Duodenal mucosa (tissue), 2 donors: ENCODE data around the gene DTX1.

Source experiments
- H3K27ac ChIP-seq: one replicate; pipeline ENCODE4 v1.7.0; 2013; ENCODE audit warnings: low read depth, low read length
- H3K27me3 ChIP-seq, 2 donors: one replicate each; pipeline ENCODE4 v1.7.0; 2013; ENCODE audit warnings: low read length in 2 of 2, control low read depth in 1 of 2; ENCODE audit not compliant: insufficient read depth in 2 of 2, control insufficient read depth in 1 of 2
- H3K36me3 ChIP-seq, 2 donors: one replicate each; pipeline ENCODE4 v1.7.0; 2013; ENCODE audit warnings: low read length in 2 of 2, control low read depth in 1 of 2; ENCODE audit not compliant: insufficient read depth in 2 of 2, control insufficient read depth in 1 of 2
- H3K4me1 ChIP-seq, 2 donors: one replicate each; pipeline ENCODE4 v1.7.0; 2013; ENCODE audit warnings: low read length in 2 of 2, control low read depth in 1 of 2; ENCODE audit not compliant: insufficient read depth in 2 of 2, control insufficient read depth in 1 of 2
- H3K4me3 ChIP-seq, 2 donors: one replicate each; pipeline ENCODE4 v1.7.0; 2013; ENCODE audit warnings: low read length in 2 of 2, low read depth in 1 of 2
- H3K9ac ChIP-seq, 2 donors: one replicate each; pipeline ENCODE4 v1.7.0; 2013; ENCODE audit warnings: low read length in 2 of 2, low read depth in 1 of 2
- H3K9me3 ChIP-seq, 2 donors: one replicate each; pipeline ENCODE4 v1.7.0; 2013; ENCODE audit warnings: low read length in 2 of 2, control low read depth in 1 of 2; ENCODE audit not compliant: control insufficient read depth in 1 of 2

The DTX1 gene

GRCh38 chr12:113063396-113064350 is 7.1 kb downstream of the DTX1 start:
- H3K27me3 ChIP-seq, result no peaks in the 10 kb centered on the region
- no peak overlapping the region for H3K27ac ChIP-seq
- no peak overlapping the region for H3K4me3 ChIP-seq
- H3K9ac ChIP-seq, result no peak overlapping the region
- H3K4me1 ChIP-seq, result peaks cover 0 to 8% of the 10 kb centered on the region in 2 donors
- H3K9me3 ChIP-seq, result no peaks in the 10 kb centered on the region
- H3K36me3 ChIP-seq, result no peaks in the 10 kb centered on the region

- H3K36me3 ChIP-seq, result no peaks in the 10 kb centered on the region
- H3K9me3 ChIP-seq, result no peaks in the 10 kb centered on the region
- H3K4me3 ChIP-seq, result no peak overlapping the region
- H3K4me1 ChIP-seq, result peaks cover 0 to 8% of the 10 kb centered on the region in 2 donors
- H3K27ac ChIP-seq, result no peak overlapping the region
- no peak overlapping the region for H3K9ac ChIP-seq
- H3K27me3 ChIP-seq, result no peaks in the 10 kb centered on the region
These were observed 8.0 kb downstream of the DTX1 start for GRCh38 chr12:113064395-113065125.

GRCh38 chr12:113065126-113066007 is 8.8 kb downstream of the DTX1 start:
- Histone ChIP-seq H3K4me1 (peaks cover 7 to 8% of the 10 kb centered on the region in 2 donors), H3K27me3 (no peaks in the 10 kb centered on the region), H3K36me3 (no peaks in the 10 kb centered on the region), H3K9ac (no peak overlapping the region), H3K9me3 (no peaks in the 10 kb centered on the region), H3K4me3 (no peak overlapping the region), H3K27ac (no peak overlapping the region)

- Histone ChIP-seq H3K4me1 (peaks cover 10 to 24% of the 10 kb centered on the region in 2 donors), H3K9ac (no peak overlapping the region), H3K27ac (no peak overlapping the region), H3K9me3 (no peaks in the 10 kb centered on the region), H3K27me3 (no peaks in the 10 kb centered on the region), H3K36me3 (no peaks in the 10 kb centered on the region), H3K4me3 (no peak overlapping the region)
These were observed 10.4 kb downstream of the DTX1 start for GRCh38 chr12:113066813-113067400.

- no peak overlapping the region for H3K27ac ChIP-seq
- H3K4me3 ChIP-seq, result no peak overlapping the region
- no peaks in the 10 kb centered on the region for H3K9me3 ChIP-seq
- H3K9ac ChIP-seq, result no peak overlapping the region
- peaks cover 10 to 26% of the 10 kb centered on the region in 2 donors for H3K4me1 ChIP-seq
- no peaks in the 10 kb centered on the region for H3K36me3 ChIP-seq
- H3K27me3 ChIP-seq, result no peaks in the 10 kb centered on the region
These were observed 11.7 kb downstream of the DTX1 start for GRCh38 chr12:113067987-113068935.

GRCh38 chr12:113069149-113069548 is 12.6 kb downstream of the DTX1 start:
- Histone ChIP-seq H3K27me3 (no peaks in the 10 kb centered on the region), H3K4me3 (no peak overlapping the region), H3K4me1 (peaks cover 10 to 26% of the 10 kb centered on the region in 2 donors), H3K9ac (no peak overlapping the region), H3K27ac (no peak overlapping the region), H3K36me3 (no peaks in the 10 kb centered on the region), H3K9me3 (no peaks in the 10 kb centered on the region)

- H3K4me1 ChIP-seq, result peaks cover 10 to 26% of the 10 kb centered on the region in 2 donors
- H3K27ac ChIP-seq, result no peak overlapping the region
These were observed 13.2 kb downstream of the DTX1 start for GRCh38 chr12:113069751-113070116.

GRCh38 chr12:113070117-113070906 is 13.8 kb downstream of the DTX1 start:
- H3K27ac ChIP-seq, result no peak overlapping the region
- H3K36me3 ChIP-seq, result no peaks in the 10 kb centered on the region
- H3K27me3 ChIP-seq, result no peaks in the 10 kb centered on the region
- no peak overlapping the region for H3K9ac ChIP-seq
- H3K9me3 ChIP-seq, result no peaks in the 10 kb centered on the region
- no peak overlapping the region for H3K4me3 ChIP-seq
- H3K4me1 ChIP-seq, result peaks cover 10 to 26% of the 10 kb centered on the region in 2 donors

More at GRCh38 chr12:113069751-113070116, 13.2 kb downstream of the DTX1 start:
- no peak overlapping the region for H3K4me3 ChIP-seq
- no peak overlapping the region for H3K9ac ChIP-seq
- H3K27me3 ChIP-seq, result no peaks in the 10 kb centered on the region
- H3K36me3 ChIP-seq, result no peaks in the 10 kb centered on the region
- no peaks in the 10 kb centered on the region for H3K9me3 ChIP-seq
